Measurements from ENCODE around the gene GTF2IRD1.
"Not testable (repeated sequence)": the region's sequence is repeated elsewhere in the genome, so short reads cannot be mapped to it uniquely, and the experiment has no call there.

GRCh38 chr7:74419232-74419631 is 34.5 kb upstream of the GTF2IRD1 start:
- TF ChIP-seq CTCF, POLR2A (IDR thresholded peaks at IDR 0.05): not testable (repeated sequence)

All from Peyer's patch (tissue), 4 donors.